ENCODE measurements around the gene ARHGEF4. TPM values are rescaled to one million over a fixed set of nuclear protein-coding genes. Genes with fewer than 3 reads are reported as not detected.

The ARHGEF4 gene
- total and polyA plus RNA-seq, 5 donors from 2014 or later: 0.22 to 1.7 (median 0.48) TPM; not detected in 1

DNA sequence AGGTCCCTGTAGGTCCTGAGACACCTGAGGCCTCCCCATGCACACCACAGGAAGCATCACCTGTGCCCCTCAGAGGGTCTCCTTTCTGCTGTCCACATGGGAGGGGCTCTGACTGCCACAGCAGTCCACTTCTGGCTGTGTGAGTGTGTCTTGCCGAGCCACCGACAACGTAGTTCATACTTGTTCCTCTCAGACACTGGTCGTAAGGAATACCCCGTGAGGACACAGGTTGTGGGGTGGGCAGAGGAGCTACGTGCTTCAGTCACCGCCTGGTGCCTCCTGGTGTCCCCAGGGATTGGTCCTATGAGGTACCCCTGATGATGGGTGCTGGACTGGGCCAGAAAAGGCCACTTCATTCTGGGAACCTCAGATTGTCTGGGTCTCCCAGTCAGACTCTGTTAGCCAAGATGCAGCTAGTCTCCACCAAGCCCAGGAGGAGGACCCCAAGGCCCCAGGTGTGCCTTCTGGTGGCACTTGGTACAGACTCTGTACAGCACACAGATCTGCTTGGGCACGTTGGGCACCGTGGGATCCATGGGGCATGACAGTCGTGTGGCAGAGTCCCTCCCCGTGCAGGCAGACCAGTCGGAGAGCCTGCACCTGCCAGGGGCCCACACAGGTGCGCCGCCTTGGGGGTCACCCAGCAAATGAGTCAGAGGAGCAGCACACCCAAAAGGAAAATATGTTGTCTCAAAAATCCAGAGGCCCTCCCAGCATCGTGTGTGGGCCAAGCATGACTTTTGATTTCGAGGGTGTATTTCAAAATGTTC lies 2.5 kb downstream of the ARHGEF4 start:
- DNase-seq (no peak), ATAC-seq (ENCODE audit: low read depth in 2 of 2) (peak in 1 of 2 donors; percentile 12)
- Mint-ChIP-seq H3K36me3 (no peaks in the 10 kb centered on the region), H3K9me3 (peaks cover 0 to 2% (median 0%) of the 10 kb centered on the region in 7 donors), H3K4me1 (peaks cover 0 to 3% (median 0%) of the 10 kb centered on the region in 4 donors), H3K4me3 (peak overlapping the region in 2 of 4 donors; percentile 38 to 41), H3K27ac (no peak overlapping the region), H3K27me3 (peaks cover 15% of the 10 kb centered on the region)
- Histone ChIP-seq H3K27me3 (ENCODE audit: control insufficient read depth, insufficient read depth, low read length) (no peaks in the 10 kb centered on the region), H3K36me3 (ENCODE audit: control insufficient read depth, insufficient read depth, low read length) (no peaks in the 10 kb centered on the region), H3K27ac (ENCODE audit: insufficient read depth, low read length, poor library complexity, severe bottlenecking) (no peak overlapping the region), H3K9me3 (ENCODE audit: control insufficient read depth in 2 of 2, low read length in 2 of 2) (no peaks in the 10 kb centered on the region), H3K4me3 (ENCODE audit: low read depth, low read length) (no peak overlapping the region), H3K4me1 (ENCODE audit: control insufficient read depth, insufficient read depth, low read length, poor library complexity, severe bottlenecking) (peaks cover 11% of the 10 kb centered on the region)

GRCh38 chr2:130840506-130840905 lies 3.8 kb downstream of the ARHGEF4 start:
- no peaks in the 10 kb centered on the region for H3K36me3 Mint-ChIP-seq
- peaks cover 11% of the 10 kb centered on the region for H3K4me1 ChIP-seq (ENCODE audit: control insufficient read depth, insufficient read depth, low read length, poor library complexity, severe bottlenecking)
- DNase-seq (no peak), ATAC-seq (ENCODE audit: low read depth in 2 of 2) (no peak)
- no peak overlapping the region for H3K4me3 Mint-ChIP-seq
- no peak overlapping the region for H3K27ac ChIP-seq (ENCODE audit: insufficient read depth, low read length, poor library complexity, severe bottlenecking)
- H3K36me3 ChIP-seq (ENCODE audit: control insufficient read depth, insufficient read depth, low read length): no peaks in the 10 kb centered on the region
- peaks cover 15% of the 10 kb centered on the region for H3K27me3 Mint-ChIP-seq
- H3K27ac Mint-ChIP-seq: no peak overlapping the region
- no peaks in the 10 kb centered on the region for H3K9me3 ChIP-seq (ENCODE audit: control insufficient read depth in 2 of 2, low read length in 2 of 2)
- peaks cover 0 to 3% (median 0%) of the 10 kb centered on the region in 4 donors for H3K4me1 Mint-ChIP-seq
- H3K27me3 ChIP-seq (ENCODE audit: control insufficient read depth, insufficient read depth, low read length): no peaks in the 10 kb centered on the region
- H3K4me3 ChIP-seq (ENCODE audit: low read depth, low read length): no peak overlapping the region
- peaks cover 0 to 2% (median 0%) of the 10 kb centered on the region in 7 donors for H3K9me3 Mint-ChIP-seq

- Histone ChIP-seq H3K27me3 (ENCODE audit: control insufficient read depth, insufficient read depth, low read length) (no peaks in the 10 kb centered on the region), H3K36me3 (ENCODE audit: control insufficient read depth, insufficient read depth, low read length) (no peaks in the 10 kb centered on the region), H3K27ac (ENCODE audit: insufficient read depth, low read length, poor library complexity, severe bottlenecking) (no peak overlapping the region), H3K4me3 (ENCODE audit: low read depth, low read length) (no peak overlapping the region), H3K4me1 (ENCODE audit: control insufficient read depth, insufficient read depth, low read length, poor library complexity, severe bottlenecking) (peaks cover 6% of the 10 kb centered on the region), H3K9me3 (ENCODE audit: control insufficient read depth in 2 of 2, low read length in 2 of 2) (no peaks in the 10 kb centered on the region)
- Mint-ChIP-seq H3K27ac (no peak overlapping the region), H3K36me3 (no peaks in the 10 kb centered on the region), H3K9me3 (no peaks in the 10 kb centered on the region), H3K27me3 (peaks cover 15% of the 10 kb centered on the region), H3K4me1 (no peaks in the 10 kb centered on the region), H3K4me3 (no peak overlapping the region)
- DNase-seq (no peak), ATAC-seq (ENCODE audit: low read depth in 2 of 2) (no peak)
Observed at GRCh38 chr2:130841741-130842365, 5.1 kb downstream of the ARHGEF4 start.

GRCh38 chr2:130842770-130843169 lies 6.1 kb downstream of the ARHGEF4 start:
- Histone ChIP-seq H3K4me3 (ENCODE audit: low read depth, low read length) (no peak overlapping the region), H3K4me1 (ENCODE audit: control insufficient read depth, insufficient read depth, low read length, poor library complexity, severe bottlenecking) (no peaks in the 10 kb centered on the region), H3K9me3 (ENCODE audit: control insufficient read depth in 2 of 2, low read length in 2 of 2) (no peaks in the 10 kb centered on the region), H3K36me3 (ENCODE audit: control insufficient read depth, insufficient read depth, low read length) (no peaks in the 10 kb centered on the region), H3K27me3 (ENCODE audit: control insufficient read depth, insufficient read depth, low read length) (no peaks in the 10 kb centered on the region), H3K27ac (ENCODE audit: insufficient read depth, low read length, poor library complexity, severe bottlenecking) (no peak overlapping the region)
- no peaks in the 10 kb centered on the region for H3K9me3 Mint-ChIP-seq
- ATAC-seq (ENCODE audit: low read depth in 2 of 2) (no peak), DNase-seq (no peak)
- H3K4me1 Mint-ChIP-seq: no peaks in the 10 kb centered on the region
- no peak overlapping the region for H3K27ac Mint-ChIP-seq
- no peak overlapping the region for H3K4me3 Mint-ChIP-seq
- no peaks in the 10 kb centered on the region for H3K36me3 Mint-ChIP-seq
- peaks cover 15% of the 10 kb centered on the region for H3K27me3 Mint-ChIP-seq

DNA sequence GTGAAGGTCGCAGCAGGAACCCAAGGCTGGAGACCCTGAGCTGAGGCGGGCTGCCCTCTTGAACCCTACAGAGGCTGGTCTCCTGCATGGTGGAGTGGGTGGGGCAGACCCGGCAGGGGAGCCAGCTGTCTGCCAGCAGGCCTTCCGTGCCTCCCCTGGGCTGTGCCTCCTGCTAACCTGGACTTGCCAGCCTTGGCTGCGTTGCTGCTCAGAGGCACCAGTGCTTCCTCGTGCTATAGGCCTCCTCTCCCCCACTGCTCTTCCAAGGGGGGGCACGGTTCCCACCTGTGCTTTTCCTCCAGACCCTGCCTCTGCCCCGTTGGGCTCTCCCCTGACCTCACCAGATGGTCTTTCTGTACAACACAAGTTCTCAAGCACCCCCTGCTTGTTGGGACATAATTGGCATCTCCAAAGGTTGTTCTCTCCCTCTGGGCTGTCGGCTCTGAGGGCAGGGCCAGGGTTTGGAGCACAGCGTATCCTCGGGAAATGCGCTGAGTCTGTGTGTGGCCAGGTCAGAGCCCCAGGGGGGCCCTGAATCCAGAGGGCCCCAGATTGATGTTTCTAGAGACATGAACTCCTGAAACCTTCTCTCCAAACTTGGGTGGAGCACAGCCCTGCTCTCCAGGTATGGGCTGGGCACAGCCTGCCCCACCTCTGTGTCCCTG lies 6.7 kb downstream of the ARHGEF4 start:
- H3K4me3 ChIP-seq (ENCODE audit: low read depth, low read length): no peak overlapping the region
- Mint-ChIP-seq H3K27me3 (peaks cover 9% of the 10 kb centered on the region), H3K9me3 (no peaks in the 10 kb centered on the region), H3K4me3 (no peak overlapping the region), H3K4me1 (no peaks in the 10 kb centered on the region), H3K27ac (no peak overlapping the region), H3K36me3 (no peaks in the 10 kb centered on the region)
- DNase-seq (no peak), ATAC-seq (ENCODE audit: low read depth in 2 of 2) (no peak)
- H3K36me3 ChIP-seq (ENCODE audit: control insufficient read depth, insufficient read depth, low read length): no peaks in the 10 kb centered on the region
- H3K27me3 ChIP-seq (ENCODE audit: control insufficient read depth, insufficient read depth, low read length): no peaks in the 10 kb centered on the region
- H3K27ac ChIP-seq (ENCODE audit: insufficient read depth, low read length, poor library complexity, severe bottlenecking): no peak overlapping the region
- no peaks in the 10 kb centered on the region for H3K4me1 ChIP-seq (ENCODE audit: control insufficient read depth, insufficient read depth, low read length, poor library complexity, severe bottlenecking)
- H3K9me3 ChIP-seq (ENCODE audit: control insufficient read depth in 2 of 2, low read length in 2 of 2): no peaks in the 10 kb centered on the region

DNA sequence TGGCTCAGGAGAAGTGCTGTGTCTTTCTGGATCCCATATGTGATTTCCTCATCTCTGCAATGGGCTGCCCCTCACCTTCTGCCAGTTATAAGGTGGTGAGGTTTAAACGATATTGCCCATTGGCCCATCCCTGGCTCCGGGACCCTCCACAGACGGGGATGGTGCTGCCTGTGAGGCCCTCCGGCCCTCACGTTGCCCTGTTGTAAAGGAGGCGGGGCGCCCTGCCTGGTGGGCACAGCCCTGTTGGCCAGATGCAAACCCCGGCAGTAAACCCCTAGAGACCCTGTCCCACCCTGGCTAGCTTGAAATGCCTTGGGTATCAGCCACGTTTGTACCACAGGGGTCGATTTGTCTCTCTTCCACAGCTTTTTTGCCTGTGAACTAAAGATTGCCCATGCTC lies 7.4 kb downstream of the ARHGEF4 start:
- DNase-seq: no peak
- no peak overlapping the region for H3K27ac Mint-ChIP-seq
- no peak for ATAC-seq (ENCODE audit: low read depth in 2 of 2)
- no peak overlapping the region for H3K4me3 Mint-ChIP-seq
- no peak overlapping the region for H3K4me3 ChIP-seq (ENCODE audit: low read depth, low read length)
- H3K4me1 Mint-ChIP-seq: no peaks in the 10 kb centered on the region
- H3K4me1 ChIP-seq (ENCODE audit: control insufficient read depth, insufficient read depth, low read length, poor library complexity, severe bottlenecking): no peaks in the 10 kb centered on the region
- peaks cover 6% of the 10 kb centered on the region for H3K27me3 Mint-ChIP-seq
- H3K9me3 Mint-ChIP-seq: no peaks in the 10 kb centered on the region
- H3K27ac ChIP-seq (ENCODE audit: insufficient read depth, low read length, poor library complexity, severe bottlenecking): no peak overlapping the region
- no peaks in the 10 kb centered on the region for H3K36me3 ChIP-seq (ENCODE audit: control insufficient read depth, insufficient read depth, low read length)
- H3K27me3 ChIP-seq (ENCODE audit: control insufficient read depth, insufficient read depth, low read length): no peaks in the 10 kb centered on the region
- H3K9me3 ChIP-seq (ENCODE audit: control insufficient read depth in 2 of 2, low read length in 2 of 2): no peaks in the 10 kb centered on the region
- no peaks in the 10 kb centered on the region for H3K36me3 Mint-ChIP-seq

GRCh38 chr2:130845505-130846085 lies 8.9 kb downstream of the ARHGEF4 start:
- DNase-seq: no peak
- Mint-ChIP-seq H3K9me3 (no peaks in the 10 kb centered on the region), H3K4me3 (no peak overlapping the region), H3K4me1 (no peaks in the 10 kb centered on the region), H3K27me3 (peaks cover 7% of the 10 kb centered on the region), H3K27ac (no peak overlapping the region), H3K36me3 (no peaks in the 10 kb centered on the region)
- Histone ChIP-seq H3K36me3 (ENCODE audit: control insufficient read depth, insufficient read depth, low read length) (no peaks in the 10 kb centered on the region), H3K4me3 (ENCODE audit: low read depth, low read length) (no peak overlapping the region), H3K27me3 (ENCODE audit: control insufficient read depth, insufficient read depth, low read length) (no peaks in the 10 kb centered on the region), H3K27ac (ENCODE audit: insufficient read depth, low read length, poor library complexity, severe bottlenecking) (no peak overlapping the region), H3K9me3 (ENCODE audit: control insufficient read depth in 2 of 2, low read length in 2 of 2) (no peaks in the 10 kb centered on the region), H3K4me1 (ENCODE audit: control insufficient read depth, insufficient read depth, low read length, poor library complexity, severe bottlenecking) (no peaks in the 10 kb centered on the region)
- peak in 1 of 2 donors; percentile 5 for ATAC-seq (ENCODE audit: low read depth in 2 of 2)
